Heart right ventricle (tissue), 16 donors: Measurements from ENCODE around the gene MYCL. TPM values are rescaled to one million over a fixed set of nuclear protein-coding genes. Genes with fewer than 3 reads are reported as not detected.
A peak's percentile ranks its signal among the peaks of the same experiment; 100 is the strongest.

Experiments
- ATAC-seq, 8 donors: fragments of 200-7000 bp; cut with Tn5 transposase; one replicate each; pipeline ENCODE4 v1.9.1; 2020; ENCODE audit warnings: mild to moderate bottlenecking in 8 of 8, moderate library complexity in 8 of 8, moderate number of reproducible peaks in 1 of 8
- DNase-seq, 2 donors: peaks; one replicate each; pipeline ENCODE4 v3.0.0-alpha.2; 2020
- H3K27ac ChIP-seq, 10 donors: fragments of 200-600 bp; sonication (generic) in 2 of 10; one replicate each; pipeline versions ENCODE4 v1.5.0 to v1.8.0; 2020 to 2022; ENCODE audit warnings: mild to moderate bottlenecking in 3 of 10
- H3K27me3 ChIP-seq, 7 donors: fragments of 200-600 bp; one replicate each; pipeline ENCODE4 v1.8.0; 2021 to 2022; ENCODE audit warnings: mild to moderate bottlenecking in 2 of 7
- H3K36me3 ChIP-seq, 9 donors: fragments of 200-600 bp; sonication (generic) in 1 of 9; one replicate each; pipeline versions ENCODE4 v1.5.0 to v1.8.0; 2020 to 2022; ENCODE audit warnings: mild to moderate bottlenecking in 2 of 9
- H3K4me1 ChIP-seq, 9 donors: fragments of 200-600 bp; sonication (generic) in 1 of 9; one replicate each; pipeline versions ENCODE4 v1.5.0 to v1.8.0; 2020 to 2022; ENCODE audit warnings: mild to moderate bottlenecking in 4 of 9
- H3K4me3 ChIP-seq, 10 donors: fragments of 200-600 bp; sonication (generic) in 2 of 10; one replicate each; pipeline versions ENCODE4 v1.5.0 to v1.8.0; 2020 to 2022; ENCODE audit warnings: mild to moderate bottlenecking in 7 of 10, moderate library complexity in 2 of 10
- H3K9me3 ChIP-seq, 11 donors: fragments of 200-600 bp in 10 of 11; sonication (generic) in 2 of 11; one replicate each; pipeline versions ENCODE4 v1.5.0 to v1.8.0; 2013 to 2022; ENCODE audit warnings: mild to moderate bottlenecking in 2 of 11, control low read depth in 1 of 11, moderate library complexity in 1 of 11
- CTCF ChIP-seq, 9 donors: fragments of 200-600 bp; sonication (generic) in 2 of 9; IDR thresholded peaks; one replicate each; pipeline versions ENCODE4 v1.5.0 to v1.8.0; 2021 to 2022; ENCODE audit warnings: antibody characterized with exemption in 9 of 9, mild to moderate bottlenecking in 5 of 9, moderate library complexity in 1 of 9
- WGBS, 2 donors: extraction: QIAGEN DNeasy Blood & Tissue Kit; methylation state at CpG; one replicate each; pipeline ENCODE4 v1.1.7; 2013; ENCODE audit warnings: inconsistent platforms in 1 of 2; 5-methylcytosine and 5-hydroxymethylcytosine counted together
- intact Hi-C, 10 donors: fragments of 100-400 bp; cut with DNase I; formaldehyde crosslinking; loops; one replicate each; pipeline versions ENCODE4 v1.11.1 to v1.14.2; 2022
- polyA plus RNA-seq, 2 donors: library from polyadenylated mRNA; stranded (reverse); fragments of 200-250 nt; gene quantifications; one replicate each; pipeline ENCODE4 v1.2.3, GENCODE V29; 2013
- total RNA-seq, 10 donors: library from RNA; stranded (reverse); fragmentation: NEBNext Ultra II Directional in 3 of 10; extraction: Animal tissue kit (Norgen Biotek cat#: 25700) in 3 of 10; gene quantifications; one replicate each; pipeline versions ENCODE4 v1.2.1 to v1.2.4, GENCODE V29; 2021 to 2023
- donor health status: Arrhythmogenic right ventricular cardiomyopathy.
- donor health status: ischemic (EF 13 %, LVEDD 7.1; RV severe dilation, severe dysfunction).
- donor health status: healthy with polysubstance abuse.
- donor health status: DM: no; HTN: yes; CAD: no.
- donor health status: DM: no; HTN: no; CAD: no.
- donor health status: ischemic (EF 25% LVEDD 6.9; RV normal size, moderate dysfunction).
- donor health status: ischemic (EF 25% LVEDD 5.7; RV mildly dilated, moderate dysfunction).
- donor health status: healthy.
- donor health status: DM: yes; HTN: yes; CAD: no.
- donor health status: Ischemic cardiomyopathy.
- donor health status: ischemic (EF 35%, LVEDD 5.7; RV mildly dilated, moderate dysfunction).
- donor health status: nonischemic (EF 11% LVEDD 7.7; RV severe dilation, severe dysfunction).
- donor health status: DM: yes; HTN: yes; CAD: no.
- donor health status: PGD.
- donor health status: ischemic (EF 29% LVEDD 5.4; RV normal size, mild dysfunction).
- donor health status: nonischemic (EF 23%, LVEDD 6.1; RV moderate dilation, normal function).

Gene MYCL
- total and polyA plus RNA-seq, 12 donors = 0.07 to 2.5 (median 0.55) TPM

GRCh38 chr1:39885516-39885915 lies 16.2 kb downstream of the MYCL start:
- WGBS, 2 donors = 79 to 83% methylated on average over 5 of the region's 5 CpGs
- Histone ChIP-seq H3K4me1 (peaks cover 0 to 32% (median 16%) of the 10 kb centered on the region in 9 donors), H3K9me3 (no peaks in the 10 kb centered on the region), H3K4me3 (no peak overlapping the region), H3K27ac (no peak overlapping the region), H3K27me3 (peaks cover 0 to 10% (median 0%) of the 10 kb centered on the region in 7 donors), H3K36me3 (no peaks in the 10 kb centered on the region)
- DNase-seq (no peak), ATAC-seq (no peak)
- intact Hi-C loops = no loop called here
- TF ChIP-seq CTCF (IDR thresholded peaks at IDR 0.05) = no peak

DNA sequence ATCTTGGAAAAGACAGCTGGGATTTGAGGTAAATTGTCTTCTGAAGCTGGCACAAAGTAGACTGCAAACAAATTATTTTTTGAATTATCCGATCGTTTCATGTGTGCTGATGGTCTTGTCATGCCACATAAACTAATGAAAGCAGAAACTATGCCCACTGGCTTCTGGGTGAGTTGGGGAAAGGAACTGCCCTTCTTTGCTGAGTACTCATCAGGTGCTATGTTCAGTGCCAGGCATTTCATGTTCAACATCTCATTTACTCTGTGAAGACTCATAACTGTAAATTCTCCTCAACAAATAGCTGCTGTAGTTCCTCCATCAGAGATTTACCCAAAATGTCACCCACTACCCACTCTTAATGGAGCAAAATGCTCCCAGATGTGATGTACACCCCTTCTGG lies 19.6 kb downstream of the MYCL start:
- DNase-seq (no peak), ATAC-seq (no peak)
- 79 to 80% methylated on average over 2 of the region's 2 CpGs for WGBS, 2 donors
- TF ChIP-seq CTCF (IDR thresholded peaks at IDR 0.05) = no peak
- H3K4me3 ChIP-seq = peak overlapping the region in 9 of 10 donors; percentile 83 to 100 (median 98)
- peak overlapping the region in 4 of 10 donors; percentile 38 to 89 (median 55) for H3K27ac ChIP-seq
- H3K4me1 ChIP-seq = peaks cover 0 to 50% (median 38%) of the 10 kb centered on the region in 9 donors
- intact Hi-C loops = no loop called here
- H3K27me3 ChIP-seq = no peaks in the 10 kb centered on the region
- H3K36me3 ChIP-seq = no peaks in the 10 kb centered on the region
- no peaks in the 10 kb centered on the region for H3K9me3 ChIP-seq

GRCh38 chr1:39877980-39878956 lies 23.4 kb downstream of the MYCL start:
- WGBS, 2 donors = 43 to 49% methylated on average over 2 of the region's 2 CpGs
- Histone ChIP-seq H3K36me3 (peaks cover 0 to 5% (median 0%) of the 10 kb centered on the region in 9 donors), H3K9me3 (no peaks in the 10 kb centered on the region), H3K4me1 (peaks cover 0 to 69% (median 42%) of the 10 kb centered on the region in 9 donors), H3K4me3 (no peak overlapping the region), H3K27me3 (no peaks in the 10 kb centered on the region), H3K27ac (peak overlapping the region in 9 of 10 donors; percentile 60 to 80 (median 68))
- DNase-seq (no peak), ATAC-seq (peak in 6 of 8 donors; percentile 33 to 69 (median 62))
- TF ChIP-seq CTCF (IDR thresholded peaks at IDR 0.05) = no peak
- intact Hi-C loops = no loop called here

DNA sequence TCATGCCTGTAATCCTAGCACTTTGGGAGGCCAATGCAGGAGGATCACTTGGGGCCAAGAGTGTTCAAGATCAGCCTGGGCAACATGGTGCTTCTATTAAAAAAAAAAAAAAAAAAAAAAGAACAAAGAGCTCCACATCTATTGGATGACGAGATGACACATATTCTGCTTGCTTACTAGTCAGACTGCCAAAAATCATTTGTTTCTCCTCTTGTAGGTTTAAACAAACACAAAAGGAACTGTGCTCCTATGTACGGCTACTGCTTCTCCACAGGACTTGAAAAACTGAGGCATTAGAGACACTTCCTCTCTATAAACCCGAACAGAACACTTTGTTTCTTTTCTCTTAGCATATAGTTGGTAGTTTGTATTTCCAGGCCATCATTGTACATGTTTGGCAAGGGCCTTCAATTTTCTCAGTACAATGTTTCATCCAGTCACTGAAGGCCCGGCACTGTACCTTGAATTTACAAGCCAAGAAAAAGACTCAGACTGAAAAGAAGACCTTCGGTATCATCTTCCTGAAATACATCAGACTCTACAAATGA lies 24.4 kb downstream of the MYCL start:
- Histone ChIP-seq H3K27ac (peak overlapping the region in 9 of 10 donors; percentile 60 to 80 (median 68)), H3K36me3 (peaks cover 0 to 5% (median 0%) of the 10 kb centered on the region in 9 donors), H3K4me1 (peaks cover 0 to 64% (median 37%) of the 10 kb centered on the region in 9 donors), H3K27me3 (no peaks in the 10 kb centered on the region), H3K4me3 (no peak overlapping the region), H3K9me3 (no peaks in the 10 kb centered on the region)
- WGBS, 2 donors = 64 to 65% methylated on average over 5 of the region's 5 CpGs
- no peak for DNase-seq
- TF ChIP-seq CTCF (IDR thresholded peaks at IDR 0.05) = no peak
- intact Hi-C loops = no loop called here
- ATAC-seq = peak in 2 of 8 donors; percentile 12 to 17
